HEK293T (cell line): ENCODE results near the gene DPCD.

ENCODE experiments used
- CTCF ChIA-PET: fragments of 350-600 bp; formaldehyde crosslinking; extraction: SDS; loops from one replicate; lab custom pipeline; 2021; ENCODE audit warnings: antibody characterized with exemption, inconsistent platforms; lab: Yijun Ruan, JAX
- POLR2A ChIA-PET: fragments of 350-600 bp; formaldehyde crosslinking; extraction: SDS; loops from one replicate; lab custom pipeline; 2020; ENCODE audit warnings: antibody characterized with exemption, inconsistent platforms; lab: Yijun Ruan, JAX
- DNase-seq: peaks from one replicate; pipeline ENCODE4 v3.0.0; 2012; ENCODE audit warnings: mixed read lengths; ENCODE audit errors: extremely low spot score
- ARNT ChIP-seq: fragments of 450-650 bp; IDR thresholded peaks from 2 replicates; pipeline ENCODE4 v1.6.1; 2017; ENCODE audit warnings: mild to moderate bottlenecking
- BHLHE40 ChIP-seq: fragments of 450-650 bp; IDR thresholded peaks from 2 replicates; pipeline ENCODE4 v1.6.1; 2016; ENCODE audit warnings: mild to moderate bottlenecking, moderate library complexity, borderline replicate concordance
- CTBP1 ChIP-seq: fragments of 450-650 bp; IDR thresholded peaks from 2 replicates; pipeline ENCODE4 v1.6.1; 2016; ENCODE audit warnings: borderline replicate concordance
- ELF4 ChIP-seq: fragments of 450-650 bp; IDR thresholded peaks from 2 replicates; pipeline ENCODE4 v1.6.1; 2017; ENCODE audit warnings: antibody characterized with exemption
- FOXA1 ChIP-seq: fragments of 450-650 bp; IDR thresholded peaks from 2 replicates; pipeline ENCODE4 v1.6.1; 2016; ENCODE audit warnings: mild to moderate bottlenecking
- FOXK2 ChIP-seq: fragments of 450-650 bp; IDR thresholded peaks from 2 replicates; pipeline ENCODE4 v1.6.1; 2016; ENCODE audit warnings: mild to moderate bottlenecking
- FOXM1 ChIP-seq: fragments of 450-650 bp; IDR thresholded peaks from 2 replicates; pipeline ENCODE4 v1.6.1; 2017; ENCODE audit warnings: mild to moderate bottlenecking, borderline replicate concordance
- HDGF ChIP-seq: fragments of 450-650 bp; IDR thresholded peaks from 2 replicates; pipeline ENCODE4 v1.6.1; 2017; ENCODE audit warnings: antibody characterized with exemption, borderline replicate concordance
- L3MBTL2 ChIP-seq: fragments of 450-650 bp; conservative IDR thresholded peaks from 2 replicates; pipeline ENCODE4 v1.6.1; 2016; ENCODE audit warnings: mild to moderate bottlenecking
- LEF1 ChIP-seq: fragments of 450-650 bp; IDR thresholded peaks from 2 replicates; pipeline ENCODE4 v1.6.1; 2017; ENCODE audit warnings: mild to moderate bottlenecking, borderline replicate concordance
- NFRKB ChIP-seq: fragments of 450-650 bp; IDR thresholded peaks from 2 replicates; pipeline ENCODE4 v1.6.1; 2016; ENCODE audit warnings: mild to moderate bottlenecking, moderate library complexity
- SP1 ChIP-seq: fragments of 450-650 bp; IDR thresholded peaks from 2 replicates; pipeline ENCODE4 v1.6.1; 2017
- SUZ12 ChIP-seq: fragments of 450-650 bp; IDR thresholded peaks from 2 replicates; pipeline ENCODE4 v1.6.1; 2016; ENCODE audit warnings: mild to moderate bottlenecking
- TARDBP ChIP-seq: fragments of 450-650 bp; IDR thresholded peaks from 2 replicates; pipeline ENCODE4 v1.6.1; 2016
- ZNF384 ChIP-seq: fragments of 450-650 bp; IDR thresholded peaks from 2 replicates; pipeline ENCODE4 v1.6.1; 2016
- TF ChIP-seq, protein P1 (sequence below): fragments of 450-650 bp; IDR thresholded peaks from 2 replicates; pipeline ENCODE4 v1.6.1; 2016

DPCD gene

DNA sequence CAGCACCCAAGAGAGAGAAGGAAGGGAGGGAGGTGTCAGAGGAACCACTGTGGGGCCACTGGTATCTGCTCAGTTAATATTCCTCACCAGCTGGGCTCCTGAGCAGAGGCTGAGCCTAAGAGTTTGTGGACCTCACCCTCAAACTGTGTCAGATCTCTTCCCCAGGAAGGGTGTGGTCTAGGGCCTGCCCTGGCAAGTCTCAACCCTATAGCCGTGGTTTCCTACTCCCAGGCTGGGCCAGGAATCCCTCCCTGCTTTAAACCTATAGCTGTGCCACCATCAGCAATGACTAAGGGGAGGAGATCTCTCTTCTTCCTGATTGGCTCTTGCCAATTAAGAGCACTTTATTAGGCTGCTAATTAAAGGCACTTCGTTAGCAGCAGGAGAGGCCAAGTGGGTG, 29.9 kb upstream of the DPCD start:
- DNase-seq, result no peak
- TF ChIP-seq SP1, result no peak
- no peak for TF ChIP-seq FOXK2
- no peak for TF ChIP-seq LEF1
- no peak for TF ChIP-seq ZNF384
- TF ChIP-seq, protein P1, sequence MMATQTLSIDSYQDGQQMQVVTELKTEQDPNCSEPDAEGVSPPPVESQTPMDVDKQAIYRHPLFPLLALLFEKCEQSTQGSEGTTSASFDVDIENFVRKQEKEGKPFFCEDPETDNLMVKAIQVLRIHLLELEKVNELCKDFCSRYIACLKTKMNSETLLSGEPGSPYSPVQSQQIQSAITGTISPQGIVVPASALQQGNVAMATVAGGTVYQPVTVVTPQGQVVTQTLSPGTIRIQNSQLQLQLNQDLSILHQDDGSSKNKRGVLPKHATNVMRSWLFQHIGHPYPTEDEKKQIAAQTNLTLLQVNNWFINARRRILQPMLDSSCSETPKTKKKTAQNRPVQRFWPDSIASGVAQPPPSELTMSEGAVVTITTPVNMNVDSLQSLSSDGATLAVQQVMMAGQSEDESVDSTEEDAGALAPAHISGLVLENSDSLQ, result no peak
- no peak for TF ChIP-seq ELF4
- no peak for TF ChIP-seq FOXA1
- TF ChIP-seq CTBP1, result no peak
- no peak for TF ChIP-seq ARNT
- TF ChIP-seq FOXM1, result no peak
- TF ChIP-seq L3MBTL2, result no peak
- no peak for TF ChIP-seq HDGF
- no peak for TF ChIP-seq SUZ12
- TF ChIP-seq NFRKB, result no peak
- TF ChIP-seq TARDBP, result no peak
- TF ChIP-seq BHLHE40, result no peak
- ChIA-PET POLR2A (no interaction called here), CTCF (no interaction called here)

DNA sequence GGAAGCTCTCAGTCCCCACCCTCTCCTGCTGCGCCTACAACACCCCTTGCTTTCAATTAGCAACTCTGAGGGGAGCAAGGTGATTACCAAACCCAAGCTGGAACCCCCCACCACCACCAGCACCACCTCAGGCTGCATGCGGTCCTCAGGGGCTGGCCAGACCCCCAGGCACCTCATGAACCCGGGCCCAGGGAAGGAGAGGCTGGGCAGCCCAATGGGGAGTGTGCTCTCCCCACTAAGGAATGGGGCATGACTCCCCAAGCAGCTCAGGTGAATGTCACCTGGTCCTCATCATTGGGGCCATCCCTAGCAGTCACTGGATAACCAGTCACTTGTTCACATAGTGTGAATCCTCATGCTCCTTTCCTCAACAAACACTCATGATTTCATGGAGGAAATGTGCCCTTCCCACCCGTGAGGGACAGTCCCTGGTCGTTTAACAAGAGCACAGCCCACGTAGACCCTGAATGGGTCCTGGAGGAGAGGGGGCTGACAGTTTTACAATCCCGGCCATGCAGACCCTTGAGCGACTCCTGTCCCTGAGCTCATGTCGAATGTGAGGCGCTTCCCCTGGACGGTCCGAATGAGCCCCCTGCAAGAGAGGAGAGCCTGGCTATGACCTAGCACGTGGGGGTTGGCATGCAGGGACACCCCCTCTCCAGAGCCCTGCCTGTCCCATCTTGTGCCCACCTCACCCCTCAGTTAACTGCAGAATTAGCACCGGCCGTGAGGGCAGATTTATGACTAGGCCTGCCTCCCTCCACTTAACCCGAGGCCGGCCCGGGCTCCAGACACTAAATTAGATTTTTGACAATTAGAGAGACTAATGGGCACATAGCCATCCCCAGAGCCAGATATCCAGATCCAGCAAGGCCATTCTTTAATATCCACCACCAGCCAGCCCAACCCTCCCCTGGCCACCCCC, 29.2 kb upstream of the DPCD start:
- ChIA-PET POLR2A (no interaction called here), CTCF (interaction anchor here (1.1 kb wide), 1 partner anchor 11 kb away, joined by 4 read pairs; no protein-coding TSS in a partner anchor)
- no peak for TF ChIP-seq TARDBP
- no peak for TF ChIP-seq L3MBTL2
- no peak for TF ChIP-seq FOXK2
- no peak for TF ChIP-seq FOXA1
- TF ChIP-seq CTBP1, result no peak
- no peak for TF ChIP-seq SP1
- no peak for DNase-seq

DNA sequence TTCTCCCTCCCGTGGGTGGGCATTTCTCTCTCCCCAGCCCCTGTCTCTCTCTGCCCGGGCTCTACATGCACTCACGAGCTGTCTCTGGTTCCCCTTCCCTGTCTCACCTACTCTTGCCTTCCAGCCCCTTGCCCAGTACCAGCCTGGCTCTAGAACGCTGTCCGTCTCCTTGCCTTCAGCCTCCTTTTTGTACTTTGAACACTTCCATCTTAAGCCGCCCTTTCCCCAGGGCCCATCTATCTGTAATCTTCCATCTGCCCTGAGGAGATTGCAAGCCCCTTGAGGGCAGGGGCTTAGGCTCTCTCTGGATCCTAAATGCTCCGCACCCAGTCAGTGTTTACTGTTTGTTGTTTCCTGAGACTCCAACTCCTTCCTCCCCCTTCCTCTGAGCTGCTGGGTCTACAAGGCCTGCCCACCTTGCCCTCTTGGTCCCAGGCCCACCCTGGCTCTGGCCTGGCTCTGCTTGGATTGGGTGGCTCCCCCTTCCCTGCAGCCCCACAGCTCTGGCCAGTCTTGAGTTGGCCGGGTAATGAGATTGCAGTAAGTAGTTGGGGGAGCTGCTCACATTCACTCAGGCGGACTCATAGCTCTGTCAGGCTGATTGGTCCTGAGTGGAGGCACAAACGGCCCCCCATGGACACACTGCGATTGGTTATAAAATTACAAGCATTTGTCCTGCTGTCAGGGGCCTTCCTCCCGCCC, 28.4 kb upstream of the DPCD start:
- ChIA-PET POLR2A (no interaction called here), CTCF (interaction anchor here (1.0 to 1.1 kb wide), 2 partner anchors 10 to 258 kb away, joined by 4 read pairs; no protein-coding TSS in a partner anchor)
- no peak for TF ChIP-seq NFRKB
- TF ChIP-seq FOXK2, result no peak
- no peak for TF ChIP-seq SUZ12
- no peak for TF ChIP-seq ZNF384
- no peak for TF ChIP-seq BHLHE40
- TF ChIP-seq, protein P1, result no peak
- TF ChIP-seq ARNT, result no peak
- no peak for TF ChIP-seq SP1
- no peak for TF ChIP-seq FOXA1
- no peak for TF ChIP-seq L3MBTL2
- TF ChIP-seq FOXM1, result no peak
- TF ChIP-seq ELF4, result no peak
- TF ChIP-seq TARDBP, result no peak
- TF ChIP-seq LEF1, result no peak
- TF ChIP-seq HDGF, result no peak
- TF ChIP-seq CTBP1, result no peak
- DNase-seq, result no peak

DNA sequence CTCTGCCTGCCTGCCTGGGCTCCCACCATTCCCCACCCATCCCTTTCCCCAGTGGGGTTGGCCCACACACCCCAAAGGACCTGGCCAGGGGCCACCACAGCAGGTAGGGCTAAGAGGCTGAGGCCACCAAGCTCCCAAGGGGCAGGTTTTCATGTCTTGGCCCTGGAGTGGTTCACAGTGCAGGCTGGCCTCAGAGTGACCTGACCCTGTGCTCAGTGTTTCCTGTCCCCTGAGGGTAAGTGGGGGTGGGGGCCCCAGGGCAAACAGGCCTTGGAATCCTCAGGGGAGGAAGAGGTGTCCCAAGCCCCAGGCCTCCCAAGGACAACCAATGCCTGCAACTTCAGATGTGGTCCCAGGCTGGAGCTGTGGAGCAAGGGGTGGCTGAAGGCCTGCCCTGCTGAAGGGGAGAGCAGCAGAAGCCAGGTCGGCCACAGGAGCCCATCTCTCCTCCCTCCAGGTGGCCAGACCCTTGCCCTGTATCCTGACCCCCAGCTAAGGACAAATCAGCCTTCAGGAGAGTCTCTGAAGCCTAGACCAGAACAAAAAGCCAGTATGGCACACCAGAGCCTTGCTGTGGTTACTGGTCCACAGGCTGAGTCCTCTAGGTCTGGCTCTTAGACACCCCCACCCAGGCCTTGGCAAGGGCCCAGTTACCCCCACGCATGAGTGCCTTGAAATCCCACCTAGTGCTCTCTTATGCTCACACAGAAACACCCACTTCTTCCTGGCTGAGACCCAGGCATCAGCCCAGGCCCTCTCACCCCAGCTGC, 27.6 kb upstream of the DPCD start:
- POLR2A ChIA-PET, result no interaction called here
- CTCF ChIA-PET, result interaction anchor here (1.0 to 1.1 kb wide), 2 partner anchors 61 to 259 kb away, joined by 3 to 4 read pairs; no protein-coding TSS in a partner anchor
- DNase-seq, result no peak
- no peak for TF ChIP-seq BHLHE40
- TF ChIP-seq, protein P1, result no peak
- TF ChIP-seq HDGF, result no peak
